K562 (cell line): Measurements from ENCODE around the gene PQBP1. TPM values are rescaled to one million over a fixed set of nuclear protein-coding genes. Genes with fewer than 3 reads are reported as not detected.
A peak's percentile ranks its signal among the peaks of the same experiment; 100 is the strongest.

Experiments used
- ATAC-seq: fragments of 200-7000 bp; cut with Tn5 transposase; 3 replicates; pipeline ENCODE4 v1.9.1; 2020; ENCODE audit warnings: moderate library complexity
- BruUV-seq: library from RNA; stranded (reverse); fragments of 400-500 nt; replicated peaks from 2 replicates; lab custom pipeline; 2021; lab: Mats Ljungman, UMichigan
- CTCF ChIA-PET: fragments of 300-600 bp; formaldehyde crosslinking; extraction: SDS; loops from one replicate; lab custom pipeline; 2021; ENCODE audit warnings: low intra/inter-chr PET ratio; lab: Yijun Ruan, JAX
- POLR2A ChIA-PET: fragments of 300-600, 350-650 bp; sonication (Branson Sonifier 250); formaldehyde crosslinking; extraction: SDS; loops from one replicate; lab custom pipeline; 2021; ENCODE audit warnings: antibody characterized with exemption, inconsistent platforms; lab: Yijun Ruan, JAX
- DNase-seq, 4 experiments: peaks; one replicate each; pipeline versions ENCODE4 v3.0.0 to v3.0.0-alpha.2; 2011 to 2018; ENCODE audit warnings: low spot score in 3 of 4, mixed read lengths in 3 of 4; ENCODE audit errors: extremely low read depth in 1 of 4
- FAIRE-seq: peaks from 2 replicates; lab custom pipeline; 2011; peaks lifted over from hg19 to GRCh38; lab: Jason Lieb, UNC
- H2AFZ ChIP-seq: 2 replicates; pipeline ENCODE4 v1.6.0; 2011; ENCODE audit warnings: low read depth, low read length, control low read depth, inconsistent platforms
- H3K27ac ChIP-seq: fragments of 200-600 bp; 3 replicates; pipeline ENCODE4 v1.8.0; 2011; ENCODE audit warnings: low read depth, mild to moderate bottlenecking, control low read depth, inconsistent platforms, low read length, moderate library complexity, mixed read lengths; ENCODE audit errors: extremely low read depth
- H3K27me3 ChIP-seq, 2 experiments: fragments of 300-600 bp in 1 of 2; 2 replicates in 1 of 2; 3 replicates in 1 of 2; pipeline versions ENCODE4 v1.6.0 to v1.8.0; 2011; ENCODE audit warnings: inconsistent platforms in 2 of 2, low read length in 2 of 2, mild to moderate bottlenecking in 1 of 2, mixed read lengths in 1 of 2, moderate library complexity in 1 of 2; ENCODE audit not compliant: control insufficient read depth in 2 of 2, insufficient read depth in 2 of 2
- H3K36me3 ChIP-seq: fragments of 300-600 bp; 3 replicates; pipeline ENCODE4 v1.8.0; 2011; ENCODE audit warnings: mild to moderate bottlenecking, low read length, inconsistent platforms; ENCODE audit not compliant: control insufficient read depth, insufficient read depth
- H3K4me1 ChIP-seq, 2 experiments: fragments of 200-600 bp in 1 of 2; replicated peaks in 1 of 2; 2 replicates in 1 of 2; 3 replicates in 1 of 2; pipeline versions ENCODE4 v1.5.1 to v1.8.0; 2011; ENCODE audit warnings: inconsistent platforms in 2 of 2, low read length in 2 of 2, mild to moderate bottlenecking in 1 of 2, mixed read lengths in 1 of 2, moderate library complexity in 1 of 2; ENCODE audit not compliant: control insufficient read depth in 2 of 2, insufficient read depth in 2 of 2
- H3K4me2 ChIP-seq: 2 replicates; pipeline ENCODE4 v1.6.1; 2011; ENCODE audit warnings: low read length, control low read depth, inconsistent platforms, mixed read lengths; ENCODE audit not compliant: insufficient read depth
- H3K4me3 ChIP-seq: fragments of 200-600 bp; sonication (generic), shearing (Covaris generic); 2 replicates; pipeline ENCODE4 v1.5.1; 2016; ENCODE audit warnings: control low read depth, inconsistent platforms
- H3K79me2 ChIP-seq: fragments of 200-600 bp; 3 replicates; pipeline ENCODE4 v1.8.0; 2011; ENCODE audit warnings: low read length, inconsistent platforms; ENCODE audit not compliant: control insufficient read depth, insufficient read depth
- H3K9ac ChIP-seq, 2 experiments: 2 replicates each; pipeline versions ENCODE4 v1.6.0 to v1.6.1; 2011; ENCODE audit warnings: low read depth in 2 of 2, low read length in 2 of 2, control low read depth in 1 of 2, inconsistent platforms in 1 of 2, mild to moderate bottlenecking in 1 of 2, mixed read lengths in 1 of 2; ENCODE audit not compliant: insufficient read depth in 1 of 2
- H3K9me1 ChIP-seq: one replicate; pipeline ENCODE4 v1.6.0; 2011; ENCODE audit warnings: inconsistent platforms, mild to moderate bottlenecking, low read length, moderate library complexity; ENCODE audit not compliant: control insufficient read depth, insufficient read depth
- H3K9me3 ChIP-seq: replicated peaks from 2 replicates; pipeline ENCODE4 v1.5.1; 2011; ENCODE audit warnings: low read depth, low read length, inconsistent platforms; ENCODE audit not compliant: control insufficient read depth, insufficient read depth
- H4K20me1 ChIP-seq: replicated peaks from 2 replicates; pipeline ENCODE4 v1.6.1; 2011; ENCODE audit warnings: low read length, inconsistent platforms, mixed read lengths; ENCODE audit not compliant: control insufficient read depth, insufficient read depth
- MIER1 ChIP-seq: fragments of 450-650 bp; IDR thresholded peaks from 2 replicates; pipeline ENCODE4 v1.6.1; 2016; ENCODE audit warnings: antibody characterized with exemption, mild to moderate bottlenecking, low read depth
- NKRF ChIP-seq: fragments of 450-650 bp; IDR thresholded peaks from 2 replicates; pipeline ENCODE4 v1.6.1; 2016; ENCODE audit warnings: borderline replicate concordance
- NUFIP1 ChIP-seq: fragments of 450-650 bp; IDR thresholded peaks from 2 replicates; pipeline ENCODE4 v1.6.1; 2018; ENCODE audit not compliant: partially characterized antibody
- whole genome bisulfite sequencing: fragments of 100-300 bp; shearing (Covaris generic); methylation state at CpG from one replicate; pipeline ENCODE4 v1.1.6; 2016; ENCODE audit warnings: low coverage, mixed read lengths; ENCODE audit not compliant: insufficient coverage; ENCODE audit errors: missing lambda C conversion rate; 5-methylcytosine and 5-hydroxymethylcytosine counted together
- in situ Hi-C: fragments of 300-500 bp; cut with MboI; formaldehyde crosslinking; loops from 4 replicates; pipeline ENCODE4 v1.15.0; 2018; ENCODE audit warnings: inconsistent platforms, mixed read lengths
- intact Hi-C: fragments of 100-400 bp; cut with micrococcal nuclease; formaldehyde crosslinking; loops from 2 replicates; pipeline ENCODE4 v1.14.2; 2022
- polyA plus RNA-seq, 8 experiments: library from polyadenylated mRNA; depleted of rRNA in 4 of 8; stranded (reverse) in 5 of 8; unstranded in 3 of 8; fragments of >200 nt; fragmentation: Nextera tagmentation in 2 of 8; fragmentation: Illumina TruSeq in 1 of 8; extraction: Ambion mirVana in 2 of 8; extraction: Trizol in 1 of 8; gene quantifications; 2 replicates each; pipeline versions ENCODE4 v1.2.1 to v1.2.3, GENCODE V29; 2011 to 2014; ENCODE audit warnings: inconsistent platforms in 1 of 8, missing spikeins in 1 of 8
- total RNA-seq, 7 experiments: library from RNA; depleted of rRNA in 6 of 7; stranded (reverse); fragments of >200 nt in 6 of 7; fragmentation: Illumina TruSeq in 2 of 7; extraction: Trizol in 2 of 7; gene quantifications; 2 replicates each; pipeline versions ENCODE4 v1.2.1 to v1.2.3, GENCODE V29; 2011 to 2021; ENCODE audit warnings: low replicate concordance in 1 of 7

PQBP1 gene
- total and polyA plus RNA-seq, 9 of the 15 experiments (the other 6 are each of a cell fraction or from before 2014, with no cell fraction given), result 41.3 to 262 (median 112) TPM

DNA sequence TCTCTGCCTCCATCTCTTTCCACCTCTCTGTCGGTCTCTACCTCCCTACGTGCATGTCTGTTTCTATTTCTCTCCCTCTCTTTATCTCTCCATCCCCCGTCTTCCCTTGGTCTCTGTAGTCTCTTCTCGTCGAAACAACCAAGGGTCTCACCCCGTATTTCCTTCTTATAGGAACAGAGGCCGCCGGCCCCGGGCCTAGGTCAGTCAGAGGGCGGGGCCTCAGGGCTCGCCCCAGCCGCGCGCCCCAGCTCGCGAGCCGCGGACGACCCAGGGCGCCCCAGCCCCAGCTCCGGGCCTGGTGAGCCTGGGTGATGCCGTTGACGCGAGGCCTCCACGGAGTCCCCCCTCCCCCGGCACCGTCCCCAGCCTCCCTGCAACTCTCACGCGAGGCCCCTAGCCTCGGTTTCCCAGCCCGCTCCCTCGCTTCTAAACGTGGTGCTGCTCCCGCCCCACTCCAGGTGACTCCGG is 6.8 kb upstream of the PQBP1 start:
- Histone ChIP-seq H3K27ac (peak overlapping the region; percentile 55), H3K4me3 (peak overlapping the region; percentile 61), H3K36me3 (peaks cover 32% of the 10 kb centered on the region; the same call in 2 of the 3 replicates), H2AFZ (peak overlapping the region; percentile 74), H3K4me1 (peaks cover 6 to 32% of the 10 kb centered on the region in 2 experiments; a peak in 4 of 5 replicates), H3K9ac (peak overlapping the region; percentile 53 to 90), H3K9me3 (no peaks in the 10 kb centered on the region), H3K9me1 (no peaks in the 10 kb centered on the region), H3K27me3 (no peaks in the 10 kb centered on the region), H3K4me2 (peak overlapping the region; percentile 90), H3K79me2 (peaks cover 19% of the 10 kb centered on the region), H4K20me1 (0 out of 2 replicates have a peak, but pooled peaks cover 7% of the 10 kb centered on the region)
- ChIA-PET CTCF (interaction anchor here (0.5 kb wide), 1 partner anchor 223 kb away, joined by 3 read pairs; no protein-coding TSS in a partner anchor), POLR2A (interaction anchor here (0.6 to 2.0 kb wide), 5 partner anchors 13 to 317 kb away, joined by 3 to 6 read pairs (median 3); partner anchors contain the start of genes GRIPAP1, HDAC6 and RBM3)
- ATAC-seq (peak; percentile 68), DNase-seq (peak in 2 of 4 experiments; percentile 28 to 32), FAIRE-seq (no peak)
- in situ Hi-C loops, result no loop called here
- 1% methylated on average over 13 of the region's 35 CpGs for WGBS
- intact Hi-C loops, result no loop called here
- BruUV-seq, result no TSS peak
- TF ChIP-seq MIER1 (0 out of 2 replicates have a peak, but pooled peaks have one; percentile 18), NKRF (0 out of 2 replicates have a peak, but pooled peaks have one; percentile 45), NUFIP1 (no peak)
